Frontal cortex (tissue), 4 donors: ENCODE data around the gene CWC27. TPM values are rescaled to one million over a fixed set of nuclear protein-coding genes. Genes with fewer than 3 reads are reported as not detected.
A peak's percentile ranks its signal among the peaks of the same experiment; 100 is the strongest.

Experiments used
- DNase-seq, 2 donors: peaks; one replicate each; pipeline ENCODE4 v3.0.0; 2012; ENCODE audit warnings: low spot score in 2 of 2
- FAIRE-seq: peaks from 2 replicates; lab custom pipeline; 2012; peaks lifted over from hg19 to GRCh38; lab: Jason Lieb, UNC
- total RNA-seq: library from RNA; depleted of rRNA; stranded (reverse); fragments of >200 nt; gene quantifications from one replicate; pipeline ENCODE4 v1.2.3, GENCODE V29; 2014
- donor health status: control.
- donor health status: control.
- donor health status: control.

Gene CWC27
- total RNA-seq, 1 donor from 2014 or later, result 28.1 TPM

DNA sequence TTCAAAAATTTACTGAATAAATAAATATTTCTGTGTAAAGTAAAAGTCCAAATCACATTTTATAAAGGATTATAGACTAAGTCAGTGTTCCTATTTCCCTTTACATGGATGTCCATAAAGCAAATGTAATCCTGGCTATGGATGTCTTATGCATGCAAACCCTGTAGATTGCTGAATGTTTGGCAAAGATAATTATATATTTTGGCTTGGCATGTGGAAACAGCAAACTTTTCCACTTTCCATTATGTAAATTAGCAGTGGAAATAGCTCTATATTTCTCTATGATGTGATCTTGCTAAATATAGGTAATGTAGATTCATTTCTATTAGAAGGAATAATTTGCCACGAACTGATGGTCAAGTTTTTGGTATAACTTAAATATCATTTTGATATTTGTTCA lies 66.5 kb downstream of the CWC27 start:
- no peak for FAIRE-seq

DNA sequence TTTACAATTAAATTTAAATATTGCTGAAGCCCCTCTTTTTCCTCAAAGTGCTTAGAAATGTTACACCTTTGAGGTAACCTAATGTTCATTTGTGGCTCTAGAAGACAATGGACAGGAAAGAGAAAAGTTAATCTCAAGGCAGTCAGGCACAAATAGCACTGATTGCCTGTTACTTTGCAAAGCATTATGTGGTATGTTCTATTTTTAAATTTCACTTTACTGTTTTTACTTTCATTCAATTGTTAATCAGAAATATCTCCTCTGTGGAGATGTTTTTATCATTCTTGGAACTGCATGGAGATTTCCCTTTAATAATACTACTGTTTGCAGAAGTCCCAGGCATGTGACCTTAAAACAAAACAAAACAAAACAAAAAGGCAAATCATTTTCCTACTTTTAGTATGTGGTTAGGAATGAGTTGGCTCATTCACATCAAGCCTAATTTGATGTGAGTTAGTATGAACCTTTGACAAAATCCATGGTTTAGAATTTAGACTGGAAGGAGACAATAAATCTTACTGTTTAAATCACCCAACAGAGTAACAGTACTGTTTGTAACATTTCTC lies 67.5 kb downstream of the CWC27 start:
- FAIRE-seq (no peak), DNase-seq (no peak)

More for the DNA sequence above, 66.5 kb downstream of the CWC27 start:
- no peak for DNase-seq

DNA sequence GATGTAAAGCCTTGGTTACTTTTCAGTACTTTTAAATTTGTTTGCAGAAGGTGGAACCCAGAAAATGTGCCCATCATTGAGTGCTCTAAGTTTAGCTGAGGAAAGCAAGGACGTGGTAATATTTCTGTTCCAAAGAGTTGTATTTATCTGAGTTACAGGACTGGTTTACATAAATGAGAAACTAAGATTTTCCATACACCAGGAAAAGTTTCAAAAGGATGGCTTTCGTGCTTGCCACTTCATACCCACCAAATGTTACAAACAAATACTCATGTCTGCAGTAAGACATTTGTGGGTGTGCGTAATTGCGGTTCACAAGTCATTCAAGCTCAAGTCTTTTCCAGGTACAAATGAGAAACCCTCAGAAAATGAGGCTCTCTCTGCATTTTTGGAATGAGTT lies 68.1 kb downstream of the CWC27 start:
- DNase-seq (no peak), FAIRE-seq (no peak)

DNA sequence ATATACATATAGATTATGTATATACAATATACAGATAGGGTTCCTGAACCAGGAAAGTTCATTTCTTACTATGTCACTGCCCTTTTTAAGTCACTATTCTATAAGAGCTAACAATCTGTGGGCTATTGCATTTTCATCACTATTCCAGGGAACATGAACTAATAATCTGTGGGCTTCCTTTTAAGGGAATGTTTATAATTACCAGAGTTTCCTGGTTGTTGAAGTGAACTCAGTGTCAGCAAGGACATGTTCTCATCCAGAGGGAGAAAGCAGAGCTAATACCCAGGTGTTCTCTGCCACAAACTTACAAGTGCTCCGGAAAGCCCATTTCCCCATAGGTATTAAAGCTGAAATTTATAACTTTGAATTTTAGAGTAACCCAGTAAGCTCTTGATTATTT lies 69.6 kb downstream of the CWC27 start:
- DNase-seq (no peak), FAIRE-seq (no peak)

DNA sequence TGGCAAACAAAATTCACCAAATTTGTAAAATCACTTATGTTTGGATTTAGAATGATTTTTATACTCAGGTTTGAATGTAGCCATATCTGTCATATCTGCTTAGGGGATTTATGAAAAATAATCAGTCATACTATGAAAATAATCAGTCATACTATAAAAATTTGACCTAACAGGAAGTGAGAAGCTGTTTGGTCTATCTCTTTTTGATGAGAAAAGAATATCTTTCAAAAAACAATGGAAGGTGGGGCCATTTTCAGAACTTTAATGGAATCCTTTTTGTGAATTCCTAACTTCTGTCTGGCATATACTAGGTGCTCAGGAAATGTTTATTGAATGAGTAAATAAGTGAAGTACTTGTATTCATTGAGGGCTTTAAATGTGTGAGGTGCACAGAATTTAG lies 70.1 kb downstream of the CWC27 start:
- FAIRE-seq (no peak), DNase-seq (no peak)

DNA sequence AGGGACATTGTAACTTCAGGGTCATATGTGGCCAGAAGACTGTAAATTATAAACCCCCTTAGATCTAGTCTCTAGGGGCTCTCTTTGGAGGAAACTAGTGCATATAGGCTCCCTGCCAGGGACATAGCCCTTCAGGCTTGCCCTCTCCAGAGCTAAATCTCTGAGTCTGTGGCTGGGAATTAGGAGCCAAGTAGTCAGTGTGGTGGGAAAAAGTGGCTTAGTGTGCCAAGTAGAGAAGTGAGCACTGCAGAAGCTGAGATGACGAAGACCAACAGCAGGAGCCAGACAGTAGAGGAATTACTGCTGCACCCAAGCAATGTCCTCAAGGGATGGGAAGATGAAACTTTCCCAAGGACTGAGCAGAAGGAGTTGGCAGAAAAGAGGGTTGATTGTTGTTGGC lies 71.2 kb downstream of the CWC27 start:
- no peak for DNase-seq
- FAIRE-seq, result no peak

DNA sequence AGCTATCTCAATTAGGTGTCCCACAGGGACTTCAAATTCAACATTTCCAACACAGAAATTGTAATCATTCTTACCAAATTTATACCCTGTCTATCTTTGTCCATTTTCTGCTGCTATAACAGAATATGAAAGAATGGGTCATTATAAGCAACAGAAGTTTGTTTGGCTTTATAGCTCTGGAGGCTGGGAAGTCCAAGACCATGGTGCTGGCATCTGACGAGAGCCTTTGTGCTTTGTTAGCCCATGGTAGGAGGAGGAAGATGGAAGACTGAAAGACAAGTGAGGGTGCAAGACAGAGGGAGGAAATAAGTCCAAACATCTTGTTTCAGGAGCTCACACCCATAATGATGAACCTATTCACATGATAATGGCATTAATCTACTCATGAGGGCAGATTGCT lies 72.2 kb downstream of the CWC27 start:
- no peak for DNase-seq

DNA sequence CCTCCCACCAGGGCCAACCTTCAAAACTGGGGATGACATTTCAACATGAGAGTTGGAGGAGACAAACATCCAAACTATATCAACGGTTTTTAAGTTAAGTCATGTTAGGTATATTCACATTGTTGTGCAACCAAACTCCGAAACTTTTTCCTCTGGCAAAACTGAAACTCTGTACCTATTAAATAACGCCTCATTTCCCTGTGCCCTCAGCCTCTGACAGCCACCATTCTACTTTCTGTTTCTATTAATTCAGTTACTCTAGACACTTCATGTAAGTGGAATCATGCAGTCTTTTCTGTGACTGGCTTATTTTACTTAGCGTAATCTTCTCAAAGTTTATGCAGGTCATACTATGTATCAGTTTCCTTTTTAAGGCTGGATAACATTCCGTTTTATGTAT lies 85.0 kb downstream of the CWC27 start:
- FAIRE-seq (no peak), DNase-seq (no peak)

More for the DNA sequence above, 72.2 kb downstream of the CWC27 start:
- FAIRE-seq, result no peak

DNA sequence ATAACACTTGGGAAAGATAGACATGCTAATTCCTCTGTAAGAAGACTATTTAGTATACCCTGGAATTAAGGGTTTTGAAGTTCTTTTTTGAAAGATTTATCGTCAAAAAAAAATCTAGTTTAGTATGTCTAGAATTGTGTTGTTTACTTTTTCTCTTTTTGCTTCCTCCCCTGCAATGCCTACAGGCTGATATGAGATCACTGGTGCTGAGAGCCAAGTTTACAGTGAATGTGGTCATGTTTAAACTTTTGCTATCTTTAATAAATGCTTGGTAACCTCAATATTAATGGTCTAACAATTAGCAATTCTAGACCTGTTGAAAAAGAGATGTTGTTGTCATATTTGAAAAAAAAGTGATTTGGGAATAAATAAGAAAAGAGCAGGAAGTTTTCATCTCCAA lies 86.1 kb downstream of the CWC27 start:
- FAIRE-seq, result no peak
- no peak for DNase-seq

DNA sequence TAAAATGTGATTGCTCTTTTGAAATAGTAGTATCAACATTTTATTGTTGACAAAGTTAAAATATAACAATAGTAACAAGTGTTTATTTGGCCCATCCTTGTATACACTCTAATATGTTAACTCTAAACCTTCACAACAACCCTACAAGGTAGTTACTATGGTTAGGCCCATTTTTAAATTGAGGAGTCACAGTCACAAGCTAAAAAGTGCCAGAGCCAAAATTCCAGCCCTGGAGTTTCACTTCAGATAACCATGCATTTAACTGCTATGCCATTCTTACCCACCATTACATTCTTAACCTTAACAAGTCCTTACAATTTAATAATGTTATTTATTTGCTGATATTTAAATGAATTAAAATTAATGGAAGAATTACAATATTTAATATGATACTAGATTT lies 91.2 kb downstream of the CWC27 start:
- peak; percentile 21 for FAIRE-seq
- no peak for DNase-seq

DNA sequence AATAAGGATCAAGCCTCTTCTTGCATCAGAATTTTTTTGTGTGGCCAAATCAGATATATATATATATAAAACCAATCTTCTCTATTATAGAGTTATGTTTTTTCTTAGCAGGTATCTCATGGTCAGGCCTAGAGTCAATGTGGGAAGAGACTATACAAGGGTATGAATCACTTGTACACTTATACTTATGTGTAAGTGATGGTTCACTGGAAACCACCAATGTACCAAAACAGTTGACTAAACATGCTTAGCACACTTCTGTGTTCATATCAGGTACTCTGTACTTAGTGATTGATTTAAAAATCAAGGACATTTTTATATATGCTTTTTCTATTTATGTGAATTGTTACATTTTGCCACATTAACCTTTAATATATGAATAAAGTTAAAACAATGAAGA lies 92.6 kb downstream of the CWC27 start:
- FAIRE-seq, result no peak

DNA sequence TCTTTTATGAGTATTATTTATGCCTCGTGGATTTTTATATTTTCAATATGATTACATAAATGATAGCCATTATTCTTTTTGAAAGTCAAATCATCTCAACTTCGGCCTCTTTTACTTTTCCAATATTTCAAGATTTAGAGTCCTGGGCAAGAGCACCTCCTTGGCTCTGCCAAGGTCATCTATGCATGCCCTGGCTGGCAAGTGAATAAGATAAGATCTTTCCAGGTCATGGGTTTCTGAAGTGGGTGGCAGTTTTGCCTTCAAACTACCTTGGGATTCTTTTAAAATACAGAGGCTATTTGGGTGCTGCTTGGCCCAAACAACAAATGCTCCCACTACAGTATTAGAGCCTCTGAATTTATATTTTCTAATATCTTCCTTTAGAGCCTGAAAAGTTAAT lies 95.4 kb downstream of the CWC27 start:
- FAIRE-seq (no peak), DNase-seq (no peak)

More for the DNA sequence above, 92.6 kb downstream of the CWC27 start:
- DNase-seq, result no peak

DNA sequence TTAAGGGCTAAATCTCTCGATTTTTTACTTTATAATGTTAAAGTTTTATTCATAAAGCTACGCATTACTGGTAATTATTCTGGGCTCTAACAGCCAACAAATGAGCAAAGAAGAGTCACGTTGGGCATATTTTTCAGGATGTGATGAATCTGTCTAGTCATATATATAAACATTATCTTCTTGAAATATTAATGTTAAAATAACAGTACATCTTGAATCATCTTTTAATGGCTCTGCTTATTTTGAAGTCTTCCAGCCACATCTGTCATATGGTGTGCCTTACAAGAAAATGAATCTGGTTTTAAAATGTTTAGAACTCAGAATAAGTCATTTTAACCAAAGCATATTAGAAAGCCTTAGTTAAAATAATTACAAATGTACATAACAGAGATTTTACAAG lies 96.9 kb downstream of the CWC27 start:
- DNase-seq (no peak), FAIRE-seq (no peak)

DNA sequence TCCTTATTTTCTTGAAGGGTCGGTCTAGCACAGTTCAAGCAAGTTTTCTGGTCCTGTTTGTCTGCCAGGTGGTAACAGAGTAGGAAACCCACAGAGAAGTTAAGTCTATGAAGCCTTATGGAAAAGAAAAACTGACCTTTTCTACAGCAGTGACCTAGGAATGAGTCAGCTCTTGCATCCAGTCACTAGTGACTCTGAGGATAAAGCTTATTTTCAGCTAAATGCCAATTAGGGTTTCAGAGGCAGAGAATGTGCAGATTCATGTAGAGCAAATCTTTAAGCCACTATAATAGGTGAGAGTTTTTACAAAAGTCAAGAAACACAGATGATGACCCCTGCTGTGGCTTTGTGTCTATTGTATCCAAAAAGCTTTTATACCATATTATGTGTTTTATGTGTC lies 100.7 kb downstream of the CWC27 start:
- DNase-seq, result no peak
- FAIRE-seq, result no peak

DNA sequence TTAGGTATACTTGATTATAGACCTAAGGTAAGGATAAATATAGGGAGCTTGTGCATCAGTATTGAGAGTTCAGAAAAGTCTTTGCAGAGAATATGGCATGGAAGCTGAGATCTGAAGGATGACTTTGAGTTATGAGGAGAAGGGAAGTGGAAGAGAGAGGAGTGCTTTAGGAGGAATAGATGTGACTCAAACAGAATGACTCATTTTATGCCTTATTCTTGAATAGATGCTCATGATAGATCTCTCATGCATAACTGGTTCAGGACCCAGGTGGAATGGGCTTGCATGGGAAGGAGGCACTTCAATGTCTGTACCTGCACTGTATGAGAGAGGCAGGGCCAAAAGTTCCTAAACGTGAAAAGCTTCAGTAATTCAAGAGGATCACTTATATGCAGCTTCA lies 103.3 kb downstream of the CWC27 start:
- no peak for DNase-seq
- FAIRE-seq, result no peak

DNA sequence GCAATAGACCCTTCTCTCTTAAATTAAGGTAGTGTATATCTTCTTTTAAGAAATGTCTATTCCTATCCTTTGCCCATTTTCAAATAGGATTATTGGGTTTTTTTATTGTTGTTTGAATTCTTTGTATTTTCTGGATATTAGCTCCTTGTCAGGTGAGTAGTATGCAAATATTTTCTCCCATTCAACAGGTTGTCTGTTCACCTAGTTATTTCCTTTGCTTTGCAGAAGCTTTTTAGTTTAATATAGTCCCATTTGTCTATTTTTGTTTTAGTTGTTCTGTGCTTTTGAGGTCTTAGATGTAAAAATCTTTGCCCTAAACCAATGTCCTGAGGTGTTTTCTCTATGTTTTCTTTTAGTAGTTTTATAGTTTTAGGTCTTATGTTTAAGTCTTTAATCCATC lies 104.7 kb downstream of the CWC27 start:
- FAIRE-seq (no peak), DNase-seq (no peak)

DNA sequence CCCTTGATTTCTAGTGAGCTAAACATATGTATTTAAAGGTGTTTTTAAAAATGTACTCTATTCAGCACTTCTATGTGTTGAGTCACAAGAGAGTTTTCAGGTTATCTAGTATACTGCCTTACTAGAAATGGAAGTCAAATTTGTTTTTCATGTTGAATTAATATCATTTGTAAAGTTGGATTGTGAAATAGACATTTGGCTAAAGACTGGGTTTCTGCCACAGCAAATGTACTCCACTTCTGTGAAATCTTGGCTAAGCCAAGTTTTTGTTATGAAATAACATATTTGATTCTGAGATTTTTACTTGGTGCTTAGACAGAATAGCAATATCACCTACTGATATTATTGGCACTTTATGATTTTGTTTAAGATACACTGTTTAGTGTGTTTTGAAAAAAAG lies 106.0 kb downstream of the CWC27 start:
- FAIRE-seq (no peak), DNase-seq (no peak)

DNA sequence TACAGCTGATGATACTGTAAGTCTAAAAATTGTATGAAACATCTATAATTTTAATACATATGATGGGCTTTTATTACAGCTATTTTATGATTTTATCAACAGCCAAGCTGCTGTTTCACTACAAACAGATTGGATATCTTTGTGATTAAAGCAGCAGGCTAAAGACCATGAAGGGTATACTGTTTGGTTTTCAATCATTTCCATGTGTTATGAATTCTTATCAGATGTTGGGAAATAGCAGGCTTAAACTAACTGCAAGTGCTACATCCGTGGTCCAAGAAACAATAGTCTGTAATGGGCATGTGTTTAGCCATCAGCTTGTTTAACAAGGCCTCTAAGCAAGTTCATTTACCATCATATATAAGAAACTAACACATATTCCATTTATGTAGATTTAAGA lies 107.5 kb downstream of the CWC27 start:
- FAIRE-seq (no peak), DNase-seq (no peak)

DNA sequence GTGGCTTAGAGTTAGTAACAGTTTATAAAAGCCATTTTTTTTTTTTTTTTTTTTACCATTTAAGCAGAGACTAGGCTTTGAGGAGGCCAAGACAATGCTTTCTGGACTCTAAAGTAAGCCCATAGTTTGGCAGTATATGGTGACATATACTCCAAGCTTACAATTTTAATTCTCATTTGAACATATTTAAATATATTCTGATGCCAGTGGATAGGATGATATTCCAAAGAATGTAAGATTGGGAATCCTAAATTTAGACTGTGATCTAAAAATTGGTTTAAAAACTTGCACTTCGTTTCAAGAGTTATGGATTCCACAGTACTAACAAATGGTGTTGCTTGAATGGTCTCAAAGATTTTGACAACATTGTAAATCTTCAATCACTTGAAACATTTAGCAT lies 112.1 kb downstream of the CWC27 start:
- FAIRE-seq (no peak), DNase-seq (no peak)

DNA sequence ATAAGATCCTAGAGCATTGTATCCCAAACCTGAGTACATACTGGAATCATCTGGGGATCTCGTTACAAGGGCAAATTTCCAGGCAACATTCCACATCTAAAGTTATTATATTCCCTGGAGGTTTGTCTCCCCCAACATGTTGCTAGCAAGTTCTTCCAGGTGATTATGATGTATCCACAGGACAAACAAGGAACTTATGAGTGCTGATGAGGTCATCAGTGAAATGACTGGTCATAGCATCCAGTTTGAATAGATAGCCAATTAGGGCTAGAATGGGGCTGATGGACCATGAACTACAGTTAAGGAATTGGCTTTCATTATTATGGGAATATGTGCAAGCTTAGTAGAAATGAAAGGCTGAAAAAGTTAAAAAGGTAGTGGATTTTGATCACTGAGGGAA lies 115.2 kb downstream of the CWC27 start:
- FAIRE-seq (no peak), DNase-seq (no peak)

DNA sequence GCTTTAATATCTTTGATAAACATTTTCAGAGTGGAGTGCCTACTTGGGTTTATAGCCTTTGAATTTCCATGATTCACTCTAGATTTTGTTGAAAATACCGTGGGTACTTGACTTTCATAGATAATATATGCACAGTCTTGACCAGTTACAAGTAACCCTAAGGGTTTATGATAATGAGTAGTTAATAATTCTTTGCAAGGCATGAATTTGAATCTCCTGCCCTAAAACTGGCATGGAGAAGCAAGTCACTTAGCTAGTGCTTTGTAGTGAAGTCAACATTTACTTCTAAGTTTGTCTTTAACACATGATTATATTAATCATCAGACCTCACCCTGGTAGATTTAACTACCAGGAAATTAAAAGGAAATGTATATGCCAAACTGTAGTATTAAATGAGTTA lies 115.8 kb downstream of the CWC27 start:
- DNase-seq (no peak), FAIRE-seq (no peak)

DNA sequence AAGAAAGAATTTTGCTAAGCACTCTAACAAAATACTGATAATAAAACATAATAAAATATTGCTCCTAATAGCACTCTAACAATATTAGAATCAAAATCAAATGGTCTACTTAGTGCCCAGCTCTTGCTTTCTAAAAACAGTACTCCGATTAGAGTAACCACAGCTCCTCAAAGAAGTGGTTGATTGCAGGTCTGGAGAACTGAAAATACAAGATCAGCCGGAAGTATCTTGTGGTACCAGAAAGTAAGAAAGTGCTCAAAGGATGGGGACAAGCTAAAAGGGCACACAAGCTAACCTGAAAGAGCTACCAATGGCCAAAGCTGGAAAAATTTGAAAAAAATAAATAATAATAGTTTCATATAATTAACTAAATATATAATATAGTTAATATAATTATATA lies 119.2 kb downstream of the CWC27 start:
- FAIRE-seq (no peak), DNase-seq (no peak)

DNA sequence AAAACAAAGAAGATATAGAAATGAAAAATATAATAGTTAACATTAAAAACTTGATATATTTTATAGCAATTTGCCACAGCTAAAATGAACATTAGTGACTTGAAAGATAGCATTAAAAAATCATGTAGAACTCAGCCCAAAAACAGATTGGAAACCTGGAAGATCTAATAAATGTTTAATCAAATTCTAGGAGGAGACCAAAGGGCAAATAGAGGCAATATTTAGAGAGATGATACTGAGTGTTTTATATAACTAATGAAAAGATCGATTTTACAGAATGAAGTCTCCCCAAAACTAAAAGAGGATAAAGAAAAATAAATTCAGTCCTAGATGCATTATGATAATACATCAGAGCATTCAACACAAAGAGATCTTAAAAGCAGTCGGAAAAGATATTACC lies 127.0 kb downstream of the CWC27 start:
- no peak for FAIRE-seq
- no peak for DNase-seq
